DMS153 (cell line): ENCODE results near the gene PRR7.
A peak's percentile ranks its signal among the peaks of the same experiment; 100 is the strongest.

Experiments used
- DNase-seq: peaks from one replicate; lab custom pipeline; 2025; lab: John Stamatoyannopoulos, UW

Gene PRR7

DNA sequence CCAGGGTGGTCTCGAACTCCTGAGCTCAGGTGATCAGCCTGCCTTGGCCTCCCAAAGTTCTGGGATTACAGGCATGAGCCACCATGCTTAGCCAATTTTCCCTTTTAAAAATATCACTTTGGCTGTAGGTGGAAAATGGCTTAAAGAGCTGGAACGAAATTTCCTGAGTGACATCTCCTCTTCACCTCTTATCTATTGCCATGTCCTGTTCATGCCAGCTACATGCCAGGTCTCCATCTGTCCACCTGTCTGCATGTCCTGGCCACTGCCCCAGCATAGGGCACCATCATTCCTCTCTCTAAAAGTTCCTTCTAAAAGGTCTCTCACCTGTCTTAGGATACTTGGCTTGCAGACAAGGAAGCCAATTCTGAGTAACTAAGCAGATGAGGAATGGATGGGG, 22.9 kb upstream of the PRR7 start:
- no peak for DNase-seq

DNA sequence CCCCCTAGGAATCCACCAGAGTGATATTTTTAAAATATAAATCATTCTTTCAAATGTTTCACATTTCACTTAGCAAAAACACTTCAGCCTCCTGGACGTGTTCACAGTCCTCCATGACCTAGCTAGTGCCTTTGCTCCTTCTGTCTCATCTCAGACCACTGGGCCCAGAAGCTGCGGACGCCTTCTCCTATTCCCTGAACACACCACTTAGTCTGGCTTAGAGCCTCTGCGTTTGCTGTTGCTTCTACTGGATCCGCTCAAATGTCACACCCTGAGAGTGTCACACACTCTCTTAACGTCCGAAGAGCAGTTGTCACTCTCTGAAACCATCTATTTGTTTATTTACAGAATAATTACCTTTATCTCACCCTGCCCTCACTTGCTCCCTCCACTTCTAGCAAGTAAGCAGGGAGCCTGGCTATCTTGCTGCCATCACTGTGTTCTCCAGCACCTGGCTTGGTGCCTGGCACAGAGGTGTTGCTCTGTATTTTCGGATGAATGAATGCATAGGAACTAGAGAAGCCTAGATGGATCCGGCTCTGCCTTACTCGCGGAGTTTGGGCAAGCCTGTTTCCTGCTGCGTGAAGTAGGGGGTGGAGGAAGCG, 21.3 kb upstream of the PRR7 start:
- DNase-seq = peak; percentile 18

DNA sequence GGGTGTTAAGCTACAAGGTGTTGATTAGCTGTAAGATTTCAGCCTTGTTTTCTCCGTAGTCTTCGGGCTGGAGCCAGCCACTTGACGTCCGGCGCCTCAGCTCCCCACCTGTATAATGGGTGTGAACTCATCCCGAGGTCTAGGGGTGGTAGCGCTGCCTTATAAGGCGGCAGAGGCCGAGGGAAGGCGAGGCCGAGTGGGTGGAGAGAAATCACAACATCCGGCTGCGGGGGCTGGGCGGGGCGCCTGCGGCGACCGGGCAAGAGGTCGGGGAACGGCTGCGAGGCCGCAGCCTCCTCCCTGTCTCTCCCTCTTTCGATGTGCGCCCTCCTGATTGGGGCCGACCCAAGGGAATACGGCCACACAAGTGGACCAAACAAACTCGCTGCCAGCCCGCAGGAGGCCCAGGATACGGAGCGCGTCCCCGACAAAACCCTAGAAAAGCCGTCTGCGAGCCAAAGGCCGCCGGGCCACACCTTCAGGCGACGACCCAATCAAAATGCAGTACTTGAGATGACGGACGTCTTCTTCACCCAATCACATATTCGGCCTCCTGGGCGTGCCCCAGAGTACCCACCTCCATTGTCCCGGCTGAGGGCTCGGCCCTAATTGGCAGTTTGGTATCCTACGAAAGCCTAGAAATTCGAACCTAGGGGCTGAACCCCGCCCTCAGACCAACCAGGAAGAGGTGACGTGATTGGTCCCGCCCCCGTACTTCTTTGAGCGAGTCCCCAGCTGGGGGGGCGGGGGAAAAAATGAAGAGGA, 20.6 kb upstream of the PRR7 start:
- DNase-seq = peak; percentile 98

DNA sequence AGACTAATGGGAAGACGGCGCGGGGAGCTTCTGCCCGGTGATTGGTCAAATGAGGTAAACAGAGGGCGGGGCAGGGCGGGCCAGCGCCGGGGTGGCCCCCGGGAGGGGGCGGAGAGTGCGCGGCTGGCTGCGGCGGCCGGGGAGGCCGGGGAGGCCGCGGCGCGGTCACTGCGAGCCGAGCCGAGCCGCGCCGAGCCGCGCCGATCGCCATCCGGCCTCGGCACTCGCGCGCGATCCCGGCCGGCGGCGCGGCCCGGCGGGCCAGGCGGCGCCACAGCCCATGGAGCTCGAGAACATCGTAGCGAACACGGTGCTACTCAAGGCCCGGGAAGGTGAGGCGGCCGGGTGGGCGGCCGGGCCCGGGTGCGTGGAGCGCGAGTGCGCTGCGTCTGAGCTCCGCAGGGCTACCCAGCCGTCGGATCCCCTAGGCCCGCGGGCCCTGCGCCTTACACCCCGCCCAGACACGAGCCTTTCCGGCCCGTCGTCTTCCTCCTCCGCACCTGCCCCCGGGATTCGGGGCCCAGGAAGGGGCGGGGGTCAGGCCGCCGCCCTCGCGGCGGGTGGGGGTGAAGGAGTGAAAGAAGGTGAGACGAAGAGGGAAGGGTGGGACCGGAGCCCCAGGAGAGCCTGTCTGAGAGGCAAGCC, 19.9 kb upstream of the PRR7 start, which contains the start of gene GRK6:
Gene GRK6 (plus strand): TSS at position 111 of the 645 bp plus-strand sequence. CDS start 170 bp downstream, at position 281.
- no peak for DNase-seq

DNA sequence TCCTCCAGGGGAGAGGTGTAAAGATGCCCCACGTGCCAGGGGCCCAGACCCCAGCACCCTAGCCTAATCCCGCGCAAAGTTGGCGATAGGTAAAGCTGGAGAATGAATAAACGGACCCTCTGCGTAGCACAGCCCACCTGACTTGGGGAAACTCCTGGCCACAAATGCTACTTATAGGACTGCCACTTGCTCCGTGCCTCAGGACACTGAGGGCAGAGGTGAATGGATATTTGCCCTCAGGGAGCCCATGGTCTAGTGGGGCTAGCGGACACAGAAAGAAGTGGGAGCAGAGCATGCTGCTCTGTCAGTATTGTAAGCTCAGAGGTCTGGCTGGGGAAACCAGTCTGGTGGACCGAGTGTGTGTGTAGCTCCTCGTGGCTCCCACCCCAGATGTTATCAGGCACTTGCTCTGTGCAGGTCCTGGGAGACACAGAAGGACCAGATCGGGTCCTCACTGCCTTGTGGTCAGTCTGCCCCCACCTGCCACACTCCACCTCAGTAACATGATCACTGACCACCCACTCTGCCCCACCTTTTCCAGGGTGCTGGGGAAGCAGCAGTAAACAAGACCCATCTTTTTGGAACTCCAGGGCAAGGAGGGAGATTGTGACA, 19.3 kb upstream of the PRR7 start:
- no peak for DNase-seq

DNA sequence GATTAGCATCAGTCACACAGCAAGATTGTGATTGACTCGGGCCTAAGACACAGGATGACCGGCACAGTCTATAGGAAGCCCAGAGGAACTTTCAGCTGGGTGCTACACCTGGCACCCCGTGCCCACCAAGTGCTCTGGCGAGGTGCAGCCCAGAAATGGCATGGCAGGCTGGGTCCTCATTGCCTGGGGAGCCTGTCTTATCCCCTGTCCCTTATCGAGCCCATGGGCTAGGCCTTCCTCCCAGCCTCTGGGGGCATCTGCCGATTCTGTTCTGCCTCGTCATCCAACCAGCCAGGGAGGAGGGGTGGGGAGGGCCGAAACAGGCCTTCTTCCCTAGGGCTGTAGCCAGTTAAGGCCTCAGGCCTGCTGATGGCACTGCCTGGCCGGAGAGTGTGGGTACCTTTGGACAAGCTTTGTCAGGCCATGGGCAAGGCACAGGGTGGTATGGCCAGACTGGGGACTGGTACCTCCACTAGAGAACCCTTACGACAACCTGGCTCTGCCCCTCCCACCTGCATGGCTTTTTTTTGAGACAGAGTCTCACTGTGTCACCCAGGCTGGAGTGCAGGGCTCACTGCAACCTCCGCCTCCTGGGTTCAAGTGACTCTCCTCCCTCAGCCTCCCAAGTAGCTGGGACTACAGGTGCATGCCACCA, 18.6 kb upstream of the PRR7 start:
- DNase-seq = no peak

DNA sequence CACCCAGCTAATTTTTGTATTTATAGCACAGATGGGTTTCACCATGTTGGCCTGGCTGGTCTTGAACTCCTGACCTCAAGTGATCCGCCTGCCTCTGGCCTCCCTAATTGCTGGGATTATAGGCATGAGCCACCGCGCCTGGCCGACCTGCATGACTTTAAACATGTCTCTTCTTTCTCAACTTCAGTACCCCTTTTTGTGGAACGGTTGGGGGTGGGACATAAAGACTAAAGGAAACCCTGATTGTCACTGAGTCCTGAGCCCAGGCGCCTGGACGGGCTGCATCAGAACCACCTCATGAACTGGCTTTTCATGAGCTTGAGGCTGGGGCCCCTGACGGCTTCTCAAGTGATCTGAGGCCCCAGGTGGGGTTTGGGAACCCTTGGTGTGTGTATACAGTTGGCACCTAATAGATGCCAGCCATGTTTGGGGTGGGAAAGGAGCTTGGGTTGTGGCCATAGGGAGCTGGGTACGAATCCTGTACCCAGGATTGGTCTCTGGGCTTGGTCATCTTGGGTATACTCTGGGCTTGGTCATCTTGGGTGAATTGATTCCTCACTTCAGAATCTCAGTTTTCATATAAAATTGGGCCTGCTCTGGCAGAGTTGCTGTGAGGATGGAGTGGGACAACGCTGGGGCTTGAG, 17.9 kb upstream of the PRR7 start:
- DNase-seq = no peak

DNA sequence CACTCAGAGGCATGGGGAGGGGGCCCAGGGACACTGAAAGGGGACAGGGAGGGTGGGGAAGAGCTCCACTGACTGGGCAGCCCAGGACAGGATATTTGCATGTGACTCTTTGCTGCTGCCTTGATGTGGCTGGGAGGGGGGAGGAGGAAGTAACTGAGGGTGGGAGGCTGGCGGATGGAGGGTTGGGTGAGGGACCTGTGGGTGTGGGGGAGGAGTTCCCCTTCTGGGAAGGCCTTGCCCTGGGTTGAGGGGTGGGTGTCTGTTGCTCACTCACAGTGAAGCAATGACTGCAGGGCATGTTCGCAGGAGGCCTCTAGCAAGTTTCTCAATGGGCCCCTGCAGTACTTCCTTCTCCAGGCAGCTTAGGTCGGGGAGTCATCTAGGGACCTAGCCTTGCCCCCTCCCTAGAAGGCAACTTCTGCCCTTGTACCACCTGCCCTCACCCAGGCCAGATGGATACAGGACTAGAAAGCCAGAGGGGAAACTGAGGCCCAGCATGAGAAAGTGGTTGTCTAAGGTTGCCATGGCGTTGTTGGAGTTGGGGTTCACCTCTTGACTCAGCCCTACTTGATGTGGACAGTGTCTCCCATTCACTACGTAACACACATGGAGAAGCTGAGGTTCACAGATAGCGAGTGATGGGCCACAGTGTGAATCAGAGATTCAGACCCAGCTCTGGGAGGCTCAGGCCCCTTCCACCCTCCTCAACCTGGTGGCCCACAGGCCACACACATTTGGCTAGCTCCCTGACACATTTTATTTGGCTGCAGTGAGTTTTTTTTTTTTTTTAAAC, 17.2 kb upstream of the PRR7 start:
- no peak for DNase-seq

DNA sequence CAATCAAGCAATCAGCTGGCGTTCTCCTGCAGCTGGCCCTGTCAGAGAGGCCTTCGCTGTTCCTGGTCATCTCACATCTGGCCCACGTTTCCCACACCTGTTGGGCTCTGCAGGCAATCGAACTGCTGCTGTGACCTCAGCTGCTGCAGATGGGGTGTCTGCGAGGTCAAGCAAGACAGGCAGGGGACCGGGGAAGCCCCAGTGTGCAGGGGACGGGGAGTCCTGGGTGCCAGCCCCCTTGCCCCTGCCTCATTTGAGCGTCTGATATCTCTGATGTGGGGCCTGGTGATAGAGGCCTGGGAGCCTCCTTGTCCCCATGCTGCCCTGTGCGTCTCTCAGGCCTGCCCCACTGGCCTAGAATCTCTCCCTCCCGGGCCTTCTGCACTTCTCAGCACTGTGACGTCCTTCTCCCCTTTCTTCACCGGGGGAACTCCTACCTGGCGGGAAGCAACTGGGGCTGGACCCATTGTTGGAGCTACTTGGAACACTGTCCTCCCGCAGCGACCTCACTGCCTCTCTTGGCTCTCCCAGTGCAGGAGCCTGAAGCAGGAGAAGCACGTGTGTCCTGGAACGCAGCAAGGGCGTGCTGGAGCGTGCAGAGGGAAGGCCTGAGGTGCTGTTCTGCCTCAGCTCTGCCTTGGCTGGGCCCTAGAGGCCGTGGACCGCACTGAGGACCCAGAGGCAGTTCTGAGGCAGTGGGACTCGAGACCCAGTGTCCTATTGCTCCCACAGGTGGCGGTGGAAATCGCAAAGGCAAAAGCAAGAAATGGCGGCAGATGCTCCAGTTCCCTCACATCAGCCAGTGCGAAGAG, 16.3 kb upstream of the PRR7 start:
- DNase-seq = no peak

DNA sequence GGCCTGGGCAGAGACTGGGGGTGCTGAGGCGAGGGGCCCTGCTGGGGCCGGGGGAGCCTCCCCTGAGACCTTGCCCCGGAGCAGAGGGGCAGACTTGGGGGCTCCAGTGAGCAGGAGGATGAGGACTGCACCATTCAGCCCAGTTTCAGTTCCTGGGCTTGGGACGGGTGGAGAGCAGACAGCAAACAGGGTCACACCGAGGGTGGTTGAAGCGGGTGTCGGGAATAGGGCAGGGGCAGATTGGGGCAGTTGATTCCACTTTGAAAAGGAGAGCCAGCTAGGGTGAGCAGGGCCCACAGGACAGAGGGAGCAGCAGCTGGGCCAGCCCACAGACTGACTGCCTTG, 15.7 kb upstream of the PRR7 start:
- DNase-seq = no peak

DNA sequence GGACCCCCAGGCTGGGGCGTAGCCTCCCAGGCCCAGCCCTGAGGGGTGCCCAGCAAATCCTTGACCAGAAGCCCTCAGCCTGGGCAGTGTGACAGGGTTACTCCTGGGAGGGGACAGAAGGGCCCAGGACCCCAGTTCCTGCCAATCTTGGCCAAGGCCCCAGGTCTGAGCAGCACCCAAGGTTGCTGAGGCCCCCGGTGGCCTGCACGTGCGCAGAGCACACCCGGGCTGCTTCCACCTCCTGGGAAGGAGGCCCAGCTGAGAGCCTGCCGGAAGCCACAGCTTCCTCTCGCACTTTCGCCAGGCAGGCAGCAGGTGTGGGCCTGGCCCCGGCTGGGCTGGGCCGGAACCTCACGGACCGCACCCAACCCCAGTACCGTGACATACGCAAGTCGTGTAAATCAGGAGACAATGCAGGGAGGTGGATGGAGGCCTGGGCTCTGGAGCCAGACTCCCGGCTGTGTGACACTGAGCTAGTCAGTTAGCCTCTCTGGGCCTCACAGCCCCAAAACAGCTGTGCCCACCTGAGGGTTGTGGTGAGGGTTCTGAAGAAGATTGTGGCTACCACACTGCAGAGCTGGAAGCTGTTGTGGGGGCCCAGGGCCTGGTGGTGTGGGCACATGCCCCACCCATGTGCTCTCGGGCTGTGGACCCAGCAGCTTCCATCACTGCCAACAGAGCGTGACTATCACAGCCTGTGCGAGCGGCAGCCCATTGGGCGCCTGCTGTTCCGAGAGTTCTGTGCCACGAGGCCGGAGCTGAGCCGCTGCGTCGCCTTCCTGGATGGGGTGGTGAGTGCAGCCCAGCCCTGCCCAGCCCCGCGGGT, 15.1 kb upstream of the PRR7 start:
- no peak for DNase-seq

DNA sequence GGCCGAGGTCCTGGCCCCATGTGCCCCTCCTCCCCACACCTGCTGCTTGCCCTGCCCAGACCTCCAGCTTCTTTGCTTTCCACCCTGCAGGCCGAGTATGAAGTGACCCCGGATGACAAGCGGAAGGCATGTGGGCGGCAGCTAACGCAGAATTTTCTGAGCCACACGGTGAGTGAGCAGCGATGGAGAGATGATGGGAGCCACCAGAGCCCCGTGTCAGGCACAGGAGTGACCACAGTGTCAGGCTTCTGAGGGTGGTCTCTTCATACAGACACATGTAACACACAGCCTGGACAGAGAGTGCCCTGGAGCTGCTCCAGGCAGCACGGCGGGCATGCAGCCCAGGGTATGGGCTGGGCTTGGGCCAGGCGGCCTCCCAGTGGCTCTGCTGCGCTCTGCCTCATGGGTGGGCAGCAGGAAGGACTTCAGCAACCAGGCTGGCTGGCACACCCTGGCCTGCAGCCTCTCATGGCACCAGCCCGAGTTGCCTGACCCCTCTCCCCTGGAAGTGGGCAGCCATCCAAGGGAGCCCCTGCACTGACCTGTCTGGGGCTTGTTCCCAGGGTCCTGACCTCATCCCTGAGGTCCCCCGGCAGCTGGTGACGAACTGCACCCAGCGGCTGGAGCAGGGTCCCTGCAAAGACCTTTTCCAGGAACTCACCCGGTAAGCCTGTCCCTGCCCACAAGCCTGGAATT, 14.3 kb upstream of the PRR7 start:
- no peak for DNase-seq

DNA sequence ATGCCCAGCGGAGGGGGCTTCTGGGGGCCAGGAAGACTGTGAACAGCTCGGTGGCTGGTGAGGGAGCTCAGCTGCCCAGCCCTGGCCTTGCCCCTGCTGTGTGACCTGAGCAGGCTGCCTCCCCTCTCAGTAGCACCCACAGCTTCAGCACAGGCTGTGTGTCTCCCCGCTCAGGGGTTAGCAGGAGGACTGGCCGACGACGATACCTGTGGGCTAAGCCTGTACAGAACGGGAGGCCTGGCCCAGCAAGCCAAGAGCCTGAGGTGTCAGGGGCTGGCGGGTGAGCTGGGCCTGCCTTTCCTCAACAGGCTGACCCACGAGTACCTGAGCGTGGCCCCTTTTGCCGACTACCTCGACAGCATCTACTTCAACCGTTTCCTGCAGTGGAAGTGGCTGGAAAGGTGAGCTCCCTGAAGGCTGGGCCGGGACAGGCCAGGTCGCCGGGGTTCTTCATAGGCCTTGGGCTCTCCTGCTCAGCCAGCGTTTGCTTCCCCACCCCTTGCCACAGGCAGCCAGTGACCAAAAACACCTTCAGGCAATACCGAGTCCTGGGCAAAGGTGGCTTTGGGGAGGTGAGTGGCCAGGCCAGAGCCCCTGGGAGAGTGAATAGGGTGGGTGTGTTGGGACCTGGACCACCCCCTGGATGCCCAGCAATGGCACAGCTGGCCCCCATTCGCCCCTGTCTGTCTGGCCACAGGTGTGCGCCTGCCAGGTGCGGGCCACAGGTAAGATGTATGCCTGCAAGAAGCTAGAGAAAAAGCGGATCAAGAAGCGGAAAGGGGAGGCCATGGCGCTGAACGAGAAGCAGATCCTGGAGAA, 13.6 kb upstream of the PRR7 start:
- no peak for DNase-seq

DNA sequence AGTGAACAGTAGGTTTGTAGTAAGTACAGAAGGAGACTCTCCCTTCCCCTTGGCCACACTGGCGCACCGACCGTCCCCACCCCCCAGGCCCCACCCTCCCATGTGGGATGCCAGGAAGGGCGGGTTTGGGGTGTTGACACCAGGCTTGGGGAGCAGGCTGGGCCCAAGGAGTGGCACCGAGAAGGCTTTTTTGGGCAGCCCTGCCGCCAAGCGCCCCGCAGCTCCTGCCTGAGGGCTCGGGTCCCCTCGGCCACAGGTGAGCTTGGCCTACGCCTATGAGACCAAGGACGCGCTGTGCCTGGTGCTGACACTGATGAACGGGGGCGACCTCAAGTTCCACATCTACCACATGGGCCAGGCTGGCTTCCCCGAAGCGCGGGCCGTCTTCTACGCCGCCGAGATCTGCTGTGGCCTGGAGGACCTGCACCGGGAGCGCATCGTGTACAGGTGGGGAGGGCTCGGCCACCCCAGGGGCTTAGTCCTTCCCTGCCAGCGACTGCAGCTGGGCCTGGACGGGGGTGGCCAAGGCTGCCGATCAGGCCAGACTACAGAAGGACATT, 12.9 kb upstream of the PRR7 start:
- DNase-seq = no peak

DNA sequence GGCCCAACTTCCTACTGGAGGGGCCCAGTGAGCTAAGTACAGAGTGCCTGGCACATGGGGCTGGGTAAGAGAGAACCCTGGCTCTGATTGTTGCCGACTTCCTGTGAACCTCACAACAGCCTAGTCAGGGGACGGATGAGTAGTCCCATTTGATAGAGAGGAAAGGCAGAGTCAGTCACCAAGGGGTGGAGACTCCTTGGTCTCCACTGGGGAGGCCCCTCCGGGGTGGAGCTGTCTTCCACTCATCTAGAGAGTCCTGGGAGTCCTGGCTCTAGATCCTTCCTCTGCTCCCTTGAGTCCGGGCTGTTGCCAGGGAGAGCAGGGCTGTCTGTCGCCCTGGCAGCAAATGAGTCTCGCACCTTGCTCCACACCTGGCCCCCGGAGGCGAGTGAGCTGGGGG, 12.2 kb upstream of the PRR7 start:
- no peak for DNase-seq

DNA sequence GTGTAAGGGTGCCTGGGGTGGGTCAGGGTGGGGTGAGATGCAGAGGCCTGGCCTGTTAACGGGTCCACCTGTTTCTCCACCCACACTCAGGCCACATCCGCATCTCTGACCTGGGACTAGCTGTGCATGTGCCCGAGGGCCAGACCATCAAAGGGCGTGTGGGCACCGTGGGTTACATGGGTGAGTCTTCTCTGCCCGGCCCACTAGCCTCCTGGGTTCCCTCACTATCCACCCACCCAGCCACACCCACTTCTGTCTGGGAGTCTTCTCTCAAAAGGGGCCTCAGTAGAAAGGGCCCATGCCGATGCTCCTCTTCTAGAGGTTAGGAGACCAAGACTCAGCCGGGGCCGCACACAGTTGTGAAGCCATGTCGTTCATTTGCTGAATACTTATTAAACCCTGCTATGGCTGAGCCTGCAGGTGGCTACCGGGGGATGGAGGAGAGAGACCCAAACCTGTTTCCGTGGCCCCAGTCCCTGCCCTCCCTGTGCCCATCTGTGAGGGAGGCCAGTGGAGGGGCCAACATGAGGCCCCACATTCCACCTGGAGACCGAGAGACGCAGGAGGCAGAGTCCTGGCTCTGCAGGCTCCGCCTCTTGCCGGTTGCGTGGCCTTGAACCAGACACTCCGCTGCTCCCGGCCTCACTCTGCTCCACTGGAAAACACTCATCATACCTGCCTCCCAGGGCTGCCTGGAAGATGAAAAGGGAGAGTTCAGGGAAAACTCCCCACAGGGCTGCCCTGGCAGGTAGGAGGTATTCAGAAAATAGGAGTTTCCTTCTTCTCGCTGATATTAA, 11.5 kb upstream of the PRR7 start:
- no peak for DNase-seq
